Upper lobe of left lung (tissue), 4 donors: ENCODE results near the gene SLC44A4.

Experiments used
- CTCF ChIP-seq, 6 experiments: fragments of 450-650 bp in 4 of 6; fragments of 200-600 bp in 2 of 6; sonication (generic) in 2 of 6; IDR thresholded peaks; one replicate each; pipeline ENCODE4 v1.5.1; 2016 to 2019; ENCODE audit warnings: antibody characterized with exemption in 6 of 6
- EP300 ChIP-seq, 4 donors: sonication (generic); formaldehyde crosslinking; IDR thresholded peaks; one replicate each; pipeline ENCODE4 v1.5.1; 2017; ENCODE audit warnings: antibody characterized with exemption in 4 of 4, control low read depth in 2 of 4
- POLR2AphosphoS5 ChIP-seq, 2 donors: sonication (generic); formaldehyde crosslinking; IDR thresholded peaks; one replicate each; pipeline ENCODE4 v1.5.1; 2017; ENCODE audit warnings: antibody characterized with exemption in 2 of 2

GRCh38 chr6:31862344-31863235 lies 16.2 kb downstream of the SLC44A4 start, which contains the start of gene NEU1:
- peak in 2 of 6 experiments; percentile 6 to 12 for TF ChIP-seq CTCF (IDR thresholded peaks at IDR 0.05)
- peak in 2 of 4 donors; percentile 8 to 59 for TF ChIP-seq EP300 (IDR thresholded peaks at IDR 0.05)
- peak; percentile 77 to 99 for TF ChIP-seq POLR2AphosphoS5 (IDR thresholded peaks at IDR 0.05)
